ENCODE results near the gene PTMS.

DNA sequence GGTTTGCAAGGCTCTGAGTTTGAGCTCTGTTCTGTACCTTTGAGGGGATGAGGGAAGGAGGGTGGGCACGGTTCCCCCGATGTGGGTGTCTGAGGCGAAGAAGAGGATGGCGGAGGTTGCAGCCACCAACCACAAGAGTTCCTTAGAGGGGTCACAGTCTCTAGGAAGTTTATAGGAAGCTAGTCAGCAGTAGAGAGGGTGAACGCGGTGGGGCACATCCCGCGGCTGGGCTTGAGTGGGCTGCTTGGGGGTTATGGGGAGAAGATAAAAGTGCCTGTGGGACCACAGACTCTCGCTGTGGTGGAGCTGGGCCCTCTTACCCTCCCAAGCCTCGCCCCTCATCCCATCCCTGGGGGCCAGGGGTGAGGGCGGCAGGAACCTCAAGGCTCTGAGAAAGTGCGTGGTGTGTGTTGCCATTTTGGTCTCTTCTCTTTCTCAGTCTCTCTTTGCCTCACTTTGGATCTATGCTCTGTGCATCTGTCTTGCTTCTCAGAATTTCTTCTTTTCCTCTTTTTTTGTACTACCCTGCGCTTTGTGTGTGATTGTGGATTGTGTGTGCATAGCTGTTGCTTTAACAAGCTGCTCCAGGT is 25.9 kb downstream of the PTMS start:
- TF ChIP-seq, protein P1, sequence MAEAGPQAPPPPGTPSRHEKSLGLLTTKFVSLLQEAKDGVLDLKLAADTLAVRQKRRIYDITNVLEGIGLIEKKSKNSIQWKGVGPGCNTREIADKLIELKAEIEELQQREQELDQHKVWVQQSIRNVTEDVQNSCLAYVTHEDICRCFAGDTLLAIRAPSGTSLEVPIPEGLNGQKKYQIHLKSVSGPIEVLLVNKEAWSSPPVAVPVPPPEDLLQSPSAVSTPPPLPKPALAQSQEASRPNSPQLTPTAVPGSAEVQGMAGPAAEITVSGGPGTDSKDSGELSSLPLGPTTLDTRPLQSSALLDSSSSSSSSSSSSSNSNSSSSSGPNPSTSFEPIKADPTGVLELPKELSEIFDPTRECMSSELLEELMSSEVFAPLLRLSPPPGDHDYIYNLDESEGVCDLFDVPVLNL (IDR thresholded peaks at IDR 0.05; ENCODE audit: low read depth, low read length): no peak
- TF ChIP-seq, protein P2, sequence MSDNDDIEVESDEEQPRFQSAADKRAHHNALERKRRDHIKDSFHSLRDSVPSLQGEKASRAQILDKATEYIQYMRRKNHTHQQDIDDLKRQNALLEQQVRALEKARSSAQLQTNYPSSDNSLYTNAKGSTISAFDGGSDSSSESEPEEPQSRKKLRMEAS (IDR thresholded peaks at IDR 0.05; ENCODE audit: low read depth, low read length): no peak
- TF ChIP-seq, protein P3, sequence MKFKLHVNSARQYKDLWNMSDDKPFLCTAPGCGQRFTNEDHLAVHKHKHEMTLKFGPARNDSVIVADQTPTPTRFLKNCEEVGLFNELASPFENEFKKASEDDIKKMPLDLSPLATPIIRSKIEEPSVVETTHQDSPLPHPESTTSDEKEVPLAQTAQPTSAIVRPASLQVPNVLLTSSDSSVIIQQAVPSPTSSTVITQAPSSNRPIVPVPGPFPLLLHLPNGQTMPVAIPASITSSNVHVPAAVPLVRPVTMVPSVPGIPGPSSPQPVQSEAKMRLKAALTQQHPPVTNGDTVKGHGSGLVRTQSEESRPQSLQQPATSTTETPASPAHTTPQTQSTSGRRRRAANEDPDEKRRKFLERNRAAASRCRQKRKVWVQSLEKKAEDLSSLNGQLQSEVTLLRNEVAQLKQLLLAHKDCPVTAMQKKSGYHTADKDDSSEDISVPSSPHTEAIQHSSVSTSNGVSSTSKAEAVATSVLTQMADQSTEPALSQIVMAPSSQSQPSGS (IDR thresholded peaks at IDR 0.05; ENCODE audit: low read length): no peak
- TF ChIP-seq POLR2AphosphoS5 (IDR thresholded peaks at IDR 0.05; ENCODE audit: low read length) (no peak), ZZZ3 (IDR thresholded peaks at IDR 0.05; ENCODE audit: control insufficient read depth, insufficient read length, low read depth) (no peak), NFYB (IDR thresholded peaks at IDR 0.05; ENCODE audit: insufficient read depth, low read depth, low read length) (no peak), TCF7 (IDR thresholded peaks at IDR 0.05; ENCODE audit: borderline replicate concordance) (no peak), ZNF384 (IDR thresholded peaks at IDR 0.05; ENCODE audit: borderline replicate concordance, low read depth, low read length) (no peak), SUZ12 (IDR thresholded peaks at IDR 0.05; ENCODE audit: unreplicated experiment) (no peak), EGR1 (IDR thresholded peaks at IDR 0.05; ENCODE audit: borderline replicate concordance in 1 of 2, low read depth in 2 of 2, low read length in 2 of 2) (no peak), RBBP5 (conservative IDR thresholded peaks at IDR 0.05) (no peak), POLR2AphosphoS2 (IDR thresholded peaks at IDR 0.05; ENCODE audit: low read depth, low read length) (no peak)
- TF ChIP-seq, protein P4, sequence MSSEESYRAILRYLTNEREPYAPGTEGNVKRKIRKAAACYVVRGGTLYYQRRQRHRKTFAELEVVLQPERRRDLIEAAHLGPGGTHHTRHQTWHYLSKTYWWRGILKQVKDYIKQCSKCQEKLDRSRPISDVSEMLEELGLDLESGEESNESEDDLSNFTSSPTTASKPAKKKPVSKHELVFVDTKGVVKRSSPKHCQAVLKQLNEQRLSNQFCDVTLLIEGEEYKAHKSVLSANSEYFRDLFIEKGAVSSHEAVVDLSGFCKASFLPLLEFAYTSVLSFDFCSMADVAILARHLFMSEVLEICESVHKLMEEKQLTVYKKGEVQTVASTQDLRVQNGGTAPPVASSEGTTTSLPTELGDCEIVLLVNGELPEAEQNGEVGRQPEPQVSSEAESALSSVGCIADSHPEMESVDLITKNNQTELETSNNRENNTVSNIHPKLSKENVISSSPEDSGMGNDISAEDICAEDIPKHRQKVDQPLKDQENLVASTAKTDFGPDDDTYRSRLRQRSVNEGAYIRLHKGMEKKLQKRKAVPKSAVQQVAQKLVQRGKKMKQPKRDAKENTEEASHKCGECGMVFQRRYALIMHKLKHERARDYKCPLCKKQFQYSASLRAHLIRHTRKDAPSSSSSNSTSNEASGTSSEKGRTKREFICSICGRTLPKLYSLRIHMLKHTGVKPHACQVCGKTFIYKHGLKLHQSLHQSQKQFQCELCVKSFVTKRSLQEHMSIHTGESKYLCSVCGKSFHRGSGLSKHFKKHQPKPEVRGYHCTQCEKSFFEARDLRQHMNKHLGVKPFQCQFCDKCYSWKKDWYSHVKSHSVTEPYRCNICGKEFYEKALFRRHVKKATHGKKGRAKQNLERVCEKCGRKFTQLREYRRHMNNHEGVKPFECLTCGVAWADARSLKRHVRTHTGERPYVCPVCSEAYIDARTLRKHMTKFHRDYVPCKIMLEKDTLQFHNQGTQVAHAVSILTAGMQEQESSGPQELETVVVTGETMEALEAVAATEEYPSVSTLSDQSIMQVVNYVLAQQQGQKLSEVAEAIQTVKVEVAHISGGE (CRISPR knock-in tag; IDR thresholded peaks at IDR 0.05): no peak
- TF ChIP-seq, protein P5, sequence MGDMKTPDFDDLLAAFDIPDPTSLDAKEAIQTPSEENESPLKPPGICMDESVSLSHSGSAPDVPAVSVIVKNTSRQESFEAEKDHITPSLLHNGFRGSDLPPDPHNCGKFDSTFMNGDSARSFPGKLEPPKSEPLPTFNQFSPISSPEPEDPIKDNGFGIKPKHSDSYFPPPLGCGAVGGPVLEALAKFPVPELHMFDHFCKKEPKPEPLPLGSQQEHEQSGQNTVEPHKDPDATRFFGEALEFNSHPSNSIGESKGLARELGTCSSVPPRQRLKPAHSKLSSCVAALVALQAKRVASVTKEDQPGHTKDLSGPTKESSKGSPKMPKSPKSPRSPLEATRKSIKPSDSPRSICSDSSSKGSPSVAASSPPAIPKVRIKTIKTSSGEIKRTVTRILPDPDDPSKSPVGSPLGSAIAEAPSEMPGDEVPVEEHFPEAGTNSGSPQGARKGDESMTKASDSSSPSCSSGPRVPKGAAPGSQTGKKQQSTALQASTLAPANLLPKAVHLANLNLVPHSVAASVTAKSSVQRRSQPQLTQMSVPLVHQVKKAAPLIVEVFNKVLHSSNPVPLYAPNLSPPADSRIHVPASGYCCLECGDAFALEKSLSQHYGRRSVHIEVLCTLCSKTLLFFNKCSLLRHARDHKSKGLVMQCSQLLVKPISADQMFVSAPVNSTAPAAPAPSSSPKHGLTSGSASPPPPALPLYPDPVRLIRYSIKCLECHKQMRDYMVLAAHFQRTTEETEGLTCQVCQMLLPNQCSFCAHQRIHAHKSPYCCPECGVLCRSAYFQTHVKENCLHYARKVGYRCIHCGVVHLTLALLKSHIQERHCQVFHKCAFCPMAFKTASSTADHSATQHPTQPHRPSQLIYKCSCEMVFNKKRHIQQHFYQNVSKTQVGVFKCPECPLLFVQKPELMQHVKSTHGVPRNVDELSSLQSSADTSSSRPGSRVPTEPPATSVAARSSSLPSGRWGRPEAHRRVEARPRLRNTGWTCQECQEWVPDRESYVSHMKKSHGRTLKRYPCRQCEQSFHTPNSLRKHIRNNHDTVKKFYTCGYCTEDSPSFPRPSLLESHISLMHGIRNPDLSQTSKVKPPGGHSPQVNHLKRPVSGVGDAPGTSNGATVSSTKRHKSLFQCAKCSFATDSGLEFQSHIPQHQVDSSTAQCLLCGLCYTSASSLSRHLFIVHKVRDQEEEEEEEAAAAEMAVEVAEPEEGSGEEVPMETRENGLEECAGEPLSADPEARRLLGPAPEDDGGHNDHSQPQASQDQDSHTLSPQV (IDR thresholded peaks at IDR 0.05): no peak
